Fibroblast of mammary gland (primary cell): ENCODE data around the gene LMLN.
"Not testable (repeated sequence)": the region's sequence is repeated elsewhere in the genome, so short reads cannot be mapped to it uniquely, and the experiment has no call there.

Source experiments
- DNase-seq: peaks from one replicate; pipeline ENCODE4 v3.0.0-alpha.2; 2010; ENCODE audit warnings: low read depth
- H3K4me3 ChIP-seq: 2 replicates; pipeline ENCODE4 v1.5.1; 2011; ENCODE audit warnings: low read depth, mild to moderate bottlenecking, low read length, moderate library complexity; ENCODE audit not compliant: control insufficient read depth
- CTCF ChIP-seq: conservative IDR thresholded peaks from 2 replicates; pipeline ENCODE4 v1.5.1; 2011; ENCODE audit warnings: low read depth, low read length, inconsistent platforms; ENCODE audit not compliant: control insufficient read depth, insufficient read depth

The LMLN gene

GRCh38 chr3:197959891-197960693 lies at the start of gene LMLN:
Gene LMLN, plus strand, starts transcription at chr3:197960217. Its CDS starts 29 bp downstream, at chr3:197960246.
- H3K4me3 ChIP-seq: peak within 1 kb of the TSS; percentile 89
- no peak for TF ChIP-seq CTCF
- peak; percentile 95 for DNase-seq

GRCh38 chr3:197912741-197913476 lies 47.1 kb upstream of the LMLN start:
- DNase-seq: peak; percentile 15
- no peak overlapping the region for H3K4me3 ChIP-seq
- no peak for TF ChIP-seq CTCF

- no peak for TF ChIP-seq CTCF
- H3K4me3 ChIP-seq: no peak overlapping the region
- DNase-seq: no peak
These were observed 46.2 kb upstream of the LMLN start for GRCh38 chr3:197913641-197914380.

GRCh38 chr3:197921429-197922275 lies 38.4 kb upstream of the LMLN start:
- not testable (repeated sequence) for H3K4me3 ChIP-seq

GRCh38 chr3:197926418-197926817 lies 33.6 kb upstream of the LMLN start:
- H3K4me3 ChIP-seq: no peak overlapping the region
- peak; percentile 21 for TF ChIP-seq CTCF
- DNase-seq: no peak

More at GRCh38 chr3:197921429-197922275, 38.4 kb upstream of the LMLN start:
- DNase-seq: not testable (repeated sequence)

GRCh38 chr3:197927578-197927977 lies 32.4 kb upstream of the LMLN start:
- not testable (repeated sequence) for H3K4me3 ChIP-seq, DNase-seq

GRCh38 chr3:197936819-197937384 lies 23.1 kb upstream of the LMLN start:
- no peak for TF ChIP-seq CTCF
- H3K4me3 ChIP-seq: no peak overlapping the region
- DNase-seq: no peak
